ENCODE data around the gene GCC2.
"Not testable (repeated sequence)": the region's sequence is repeated elsewhere in the genome, so short reads cannot be mapped to it uniquely, and the experiment has no call there.

DNA sequence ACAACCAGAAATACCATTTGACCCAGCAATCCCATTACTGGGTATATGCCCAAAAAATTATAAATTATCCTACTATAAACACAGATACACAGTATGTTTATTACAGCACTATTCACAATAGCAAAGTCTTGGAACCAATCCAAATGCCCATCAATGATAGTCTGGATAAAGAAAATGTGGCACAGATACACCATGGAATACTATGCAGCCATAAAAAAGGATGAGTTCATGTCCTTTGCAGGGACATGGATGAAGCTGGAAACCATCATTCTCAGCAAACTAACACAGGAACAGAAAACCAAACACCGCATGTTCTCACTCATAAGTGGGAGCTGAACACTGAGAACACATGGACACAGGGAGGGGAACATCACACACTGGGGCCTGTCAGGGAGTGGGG is 13.4 kb upstream of the GCC2 start:
- TF ChIP-seq, protein P1, sequence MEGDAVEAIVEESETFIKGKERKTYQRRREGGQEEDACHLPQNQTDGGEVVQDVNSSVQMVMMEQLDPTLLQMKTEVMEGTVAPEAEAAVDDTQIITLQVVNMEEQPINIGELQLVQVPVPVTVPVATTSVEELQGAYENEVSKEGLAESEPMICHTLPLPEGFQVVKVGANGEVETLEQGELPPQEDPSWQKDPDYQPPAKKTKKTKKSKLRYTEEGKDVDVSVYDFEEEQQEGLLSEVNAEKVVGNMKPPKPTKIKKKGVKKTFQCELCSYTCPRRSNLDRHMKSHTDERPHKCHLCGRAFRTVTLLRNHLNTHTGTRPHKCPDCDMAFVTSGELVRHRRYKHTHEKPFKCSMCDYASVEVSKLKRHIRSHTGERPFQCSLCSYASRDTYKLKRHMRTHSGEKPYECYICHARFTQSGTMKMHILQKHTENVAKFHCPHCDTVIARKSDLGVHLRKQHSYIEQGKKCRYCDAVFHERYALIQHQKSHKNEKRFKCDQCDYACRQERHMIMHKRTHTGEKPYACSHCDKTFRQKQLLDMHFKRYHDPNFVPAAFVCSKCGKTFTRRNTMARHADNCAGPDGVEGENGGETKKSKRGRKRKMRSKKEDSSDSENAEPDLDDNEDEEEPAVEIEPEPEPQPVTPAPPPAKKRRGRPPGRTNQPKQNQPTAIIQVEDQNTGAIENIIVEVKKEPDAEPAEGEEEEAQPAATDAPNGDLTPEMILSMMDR (IDR thresholded peaks at IDR 0.05) = not testable (repeated sequence)
- not testable (repeated sequence) for TF ChIP-seq POLR2A (IDR thresholded peaks at IDR 0.05)
